ENCODE measurements around the gene SLC4A11.
A peak's percentile ranks its signal among the peaks of the same experiment; 100 is the strongest.
"Not testable (repeated sequence)": the region's sequence is repeated elsewhere in the genome, so short reads cannot be mapped to it uniquely, and the experiment has no call there.

SLC4A11 gene

DNA sequence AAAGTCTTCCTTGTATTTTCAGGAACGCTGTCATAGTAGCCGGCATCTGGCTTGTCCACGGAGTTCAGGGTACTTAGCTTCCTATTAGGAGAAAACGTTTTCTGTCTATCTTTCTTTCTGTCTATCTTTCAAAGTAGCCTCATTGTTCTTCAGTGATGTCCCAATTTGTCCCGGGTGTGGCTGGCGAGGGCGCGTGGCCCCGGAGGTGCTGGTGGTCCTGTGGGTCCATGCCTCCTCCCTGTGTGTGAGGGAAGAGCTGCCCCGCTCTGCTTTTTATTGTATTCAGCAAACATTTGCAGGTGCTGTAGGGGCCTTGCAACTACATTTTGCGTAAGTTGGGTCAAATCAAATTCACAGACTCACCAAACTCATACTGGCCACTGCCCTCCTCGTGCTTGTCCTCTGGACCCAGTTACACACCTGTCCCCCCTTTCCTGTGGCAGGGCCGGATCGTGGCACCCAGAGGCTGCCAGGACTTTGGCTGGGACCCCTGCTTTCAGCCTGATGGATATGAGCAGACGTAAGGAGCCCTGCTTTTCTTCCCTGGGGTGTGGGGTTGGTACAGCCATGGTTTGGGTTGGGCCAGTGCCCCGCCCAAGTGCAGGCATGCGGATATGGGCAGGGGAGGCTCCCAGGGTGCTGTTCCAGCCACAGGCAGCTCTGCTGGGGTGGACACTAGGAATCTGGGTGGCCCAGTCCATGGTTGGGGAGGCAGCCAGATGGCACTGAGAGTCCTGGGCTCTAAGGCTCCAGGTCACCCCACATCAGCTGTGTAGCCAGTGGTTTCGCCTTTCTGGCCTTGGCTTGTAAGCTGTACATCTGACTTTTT, 17.4 kb downstream of the SLC4A11 start:
- Mint-ChIP-seq H3K27ac (ENCODE audit: low read depth) (no peak overlapping the region), H3K4me3 (no peak overlapping the region), H3K27me3 (no peaks in the 10 kb centered on the region), H3K9me3 (no peaks in the 10 kb centered on the region), H3K4me1 (no peaks in the 10 kb centered on the region), H3K36me3 (ENCODE audit: insufficient read depth) (peaks cover 29% of the 10 kb centered on the region)
- ATAC-seq (replicated peaks; ENCODE audit: extremely low read depth, poor library complexity, severe bottlenecking) (no peak), DNase-seq (ENCODE audit: low spot score in 2 of 2) (no peak)

DNA sequence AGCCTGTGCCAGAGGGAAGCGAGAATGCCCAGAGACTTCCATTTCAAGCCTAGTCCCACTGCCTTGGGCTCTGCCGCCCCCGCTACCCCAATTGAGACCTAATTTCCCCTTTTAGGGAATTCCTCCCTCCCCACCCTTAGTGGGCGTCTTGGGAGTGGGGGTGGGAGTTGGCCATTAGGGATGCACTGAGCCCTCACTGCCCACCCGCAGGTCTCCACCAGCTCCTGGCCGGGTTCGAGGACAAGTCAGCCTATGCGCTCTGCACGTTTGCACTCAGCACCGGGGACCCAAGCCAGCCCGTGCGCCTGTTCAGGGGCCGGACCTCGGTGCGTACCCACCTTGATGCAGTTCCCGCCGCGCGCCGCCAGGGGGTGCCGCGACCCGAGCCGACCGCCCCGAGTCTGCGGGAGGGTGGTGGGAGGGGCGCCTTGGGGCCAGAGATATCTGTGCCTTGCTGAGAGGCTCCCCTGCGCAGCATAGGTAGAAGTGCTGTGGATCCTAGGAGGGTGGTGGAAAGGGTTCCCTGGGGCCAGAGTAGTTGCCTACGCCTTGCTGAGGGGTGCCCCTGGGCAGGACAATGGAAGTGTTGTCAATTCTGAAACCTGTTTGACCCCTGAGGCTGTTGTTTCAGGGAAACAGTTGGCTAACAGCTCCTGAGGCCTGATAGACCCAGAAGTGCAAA, 20.5 kb downstream of the SLC4A11 start:
- Mint-ChIP-seq H3K4me3 (no peak overlapping the region), H3K9me3 (no peaks in the 10 kb centered on the region), H3K4me1 (peaks cover 6% of the 10 kb centered on the region), H3K27ac (ENCODE audit: low read depth) (no peak overlapping the region), H3K36me3 (ENCODE audit: insufficient read depth) (peaks cover 41% of the 10 kb centered on the region), H3K27me3 (no peaks in the 10 kb centered on the region)
- DNase-seq (ENCODE audit: low spot score in 2 of 2), result peak; percentile 56 to 72
- ATAC-seq (replicated peaks; ENCODE audit: extremely low read depth, poor library complexity, severe bottlenecking), result peak; percentile 79

DNA sequence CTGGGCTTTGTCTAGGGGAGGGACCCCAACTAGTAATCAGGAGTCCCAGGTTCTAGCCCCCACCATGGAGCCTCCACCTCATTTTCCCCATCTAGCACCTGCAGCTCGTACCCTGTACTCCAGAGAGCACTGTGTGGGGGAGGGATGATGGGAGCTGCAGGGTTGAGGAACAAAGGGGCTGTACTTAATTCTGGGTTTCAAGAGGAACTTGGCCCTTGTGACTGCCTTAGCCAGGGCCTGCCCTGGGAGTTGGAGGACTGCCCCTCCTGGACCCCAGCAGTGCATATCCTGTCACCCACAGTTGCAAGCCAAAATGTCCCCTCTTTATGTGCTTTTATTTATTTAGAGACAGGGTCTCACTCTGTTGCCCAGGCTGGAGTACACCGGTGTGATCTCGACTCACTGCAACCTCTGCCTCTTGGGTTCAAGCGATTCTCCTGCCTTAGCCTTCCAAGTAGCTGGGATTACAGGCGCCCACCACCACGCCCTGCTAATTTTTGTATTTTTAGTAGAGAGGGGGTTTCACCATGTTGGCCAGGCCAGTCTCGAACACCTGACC, 23.6 kb downstream of the SLC4A11 start:
- DNase-seq (ENCODE audit: low spot score in 2 of 2); H3K27ac Mint-ChIP-seq (ENCODE audit: low read depth); H3K4me3 Mint-ChIP-seq; H3K9me3 Mint-ChIP-seq; H3K27me3 Mint-ChIP-seq; ATAC-seq (replicated peaks; ENCODE audit: extremely low read depth, poor library complexity, severe bottlenecking): not testable (repeated sequence)
- Mint-ChIP-seq H3K4me1 (peaks cover 18% of the 10 kb centered on the region), H3K36me3 (ENCODE audit: insufficient read depth) (peaks cover 29% of the 10 kb centered on the region)

DNA sequence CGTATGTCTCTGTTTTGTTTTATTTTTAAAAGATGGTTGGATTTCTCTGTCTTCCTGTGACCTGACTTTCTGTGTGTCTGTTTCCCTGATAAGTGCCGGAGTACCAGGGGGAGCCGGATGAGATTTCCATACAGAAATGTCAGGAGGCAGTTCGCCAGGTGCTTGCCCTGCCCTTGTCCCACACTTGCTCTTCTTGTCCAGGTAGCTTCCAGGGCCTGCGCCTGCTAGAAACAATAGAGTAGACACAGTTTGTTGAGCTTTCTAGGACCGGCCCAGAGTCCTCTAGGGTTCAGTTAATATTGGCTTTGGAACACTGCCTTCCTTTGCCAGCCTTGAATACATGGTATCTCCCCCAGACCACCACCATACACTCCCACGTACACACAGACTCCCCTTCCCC, 25.8 kb downstream of the SLC4A11 start:
- Mint-ChIP-seq H3K4me1 (peaks cover 40% of the 10 kb centered on the region), H3K36me3 (ENCODE audit: insufficient read depth) (peaks cover 31% of the 10 kb centered on the region), H3K27ac (ENCODE audit: low read depth) (no peak overlapping the region), H3K4me3 (no peak overlapping the region), H3K27me3 (no peaks in the 10 kb centered on the region), H3K9me3 (no peaks in the 10 kb centered on the region)
- DNase-seq (ENCODE audit: low spot score in 2 of 2) (no peak), ATAC-seq (replicated peaks; ENCODE audit: extremely low read depth, poor library complexity, severe bottlenecking) (no peak)

DNA sequence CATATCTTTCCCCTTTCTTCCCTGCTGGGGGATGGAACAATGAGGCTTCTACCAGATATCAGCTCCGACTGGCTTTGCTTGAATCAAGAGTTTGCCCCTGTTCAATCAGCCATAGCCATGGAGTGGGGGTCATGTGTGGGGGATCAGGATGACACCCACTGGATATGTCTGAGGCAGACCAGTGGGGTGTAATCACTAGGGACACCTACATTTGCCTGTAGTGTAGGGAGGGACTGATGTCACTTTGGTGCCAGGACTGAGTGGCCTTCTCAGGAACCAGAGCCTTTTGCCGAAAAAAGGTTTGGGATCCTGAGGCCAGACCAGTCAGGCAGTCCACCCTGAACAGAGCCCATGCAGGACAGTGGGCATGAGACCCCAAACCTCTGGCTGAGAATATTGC, 28.6 kb downstream of the SLC4A11 start:
- H3K36me3 Mint-ChIP-seq (ENCODE audit: insufficient read depth), result peaks cover 20% of the 10 kb centered on the region
- no peaks in the 10 kb centered on the region for H3K27me3 Mint-ChIP-seq
- no peak for DNase-seq (ENCODE audit: low spot score in 2 of 2)
- peak overlapping the region; percentile 89 for H3K27ac Mint-ChIP-seq (ENCODE audit: low read depth)
- peaks cover 40% of the 10 kb centered on the region for H3K4me1 Mint-ChIP-seq
- ATAC-seq (replicated peaks; ENCODE audit: extremely low read depth, poor library complexity, severe bottlenecking), result no peak
- H3K4me3 Mint-ChIP-seq, result peak overlapping the region; percentile 89
- no peaks in the 10 kb centered on the region for H3K9me3 Mint-ChIP-seq

DNA sequence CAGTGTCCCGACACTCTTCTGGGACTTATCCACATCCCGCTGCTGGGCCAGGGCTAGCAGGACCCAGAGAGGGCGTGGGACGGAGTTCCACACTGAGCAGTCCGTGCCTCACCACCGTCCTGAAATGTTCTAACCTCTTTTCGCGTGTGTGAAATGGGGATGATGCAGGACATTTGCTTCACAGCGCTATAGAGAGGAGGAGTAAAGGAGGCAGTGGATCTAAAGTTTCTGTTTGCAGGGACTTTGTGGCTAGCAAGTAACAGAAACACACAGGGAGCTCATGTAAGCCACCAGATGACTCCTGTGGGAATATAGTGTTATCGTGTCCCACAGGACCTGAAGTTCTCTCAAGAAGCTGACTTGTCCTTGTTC, 29.1 kb downstream of the SLC4A11 start:
- no peaks in the 10 kb centered on the region for H3K27me3 Mint-ChIP-seq
- peak overlapping the region; percentile 89 for H3K27ac Mint-ChIP-seq (ENCODE audit: low read depth)
- peaks cover 16% of the 10 kb centered on the region for H3K36me3 Mint-ChIP-seq (ENCODE audit: insufficient read depth)
- H3K4me3 Mint-ChIP-seq, result peak overlapping the region; percentile 89
- H3K9me3 Mint-ChIP-seq, result no peaks in the 10 kb centered on the region
- no peak for ATAC-seq (replicated peaks; ENCODE audit: extremely low read depth, poor library complexity, severe bottlenecking)
- peaks cover 40% of the 10 kb centered on the region for H3K4me1 Mint-ChIP-seq
- DNase-seq (ENCODE audit: low spot score in 2 of 2), result no peak

DNA sequence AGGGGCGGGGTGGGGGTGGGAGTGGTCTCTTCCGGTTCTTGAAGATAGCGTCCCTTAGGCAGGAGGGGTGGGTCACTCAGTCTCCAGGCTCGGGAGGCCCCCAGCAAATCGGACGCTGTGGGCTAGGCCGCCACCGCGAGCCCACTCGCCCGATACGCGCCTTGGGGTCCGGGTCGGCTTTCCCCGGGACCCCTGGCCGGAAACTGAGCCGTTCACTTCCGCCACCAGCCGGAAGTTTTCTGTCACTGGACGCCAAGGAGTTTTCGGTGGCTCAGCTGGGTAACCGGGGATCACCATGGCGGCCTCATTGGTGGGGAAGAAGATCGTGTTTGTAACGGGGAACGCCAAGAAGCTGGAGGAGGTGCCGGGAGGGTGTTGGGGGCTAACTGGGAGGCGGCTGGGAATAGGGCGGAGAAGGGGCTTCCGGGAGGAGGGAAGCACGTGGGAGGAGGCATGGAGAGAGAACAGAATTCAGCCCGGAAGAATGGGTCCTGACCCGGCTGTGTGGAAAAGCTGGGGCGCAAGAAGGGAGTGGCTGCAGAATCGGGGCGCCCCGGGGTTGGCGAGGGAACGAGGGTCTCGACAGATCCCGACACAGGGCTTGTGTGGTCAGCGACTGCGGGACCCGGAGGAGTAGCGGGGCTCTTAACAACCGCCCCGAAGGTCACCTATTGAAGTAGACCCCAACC, 29.6 kb downstream of the SLC4A11 start, which contains the start of gene ITPA:
TSS of gene ITPA (plus strand) at position 242 of the 689 bp plus-strand sequence. CDS start at position 296, 54 bp downstream.
- DNase-seq (ENCODE audit: low spot score in 2 of 2) (peak in 1 of 2 donors; percentile 17), ATAC-seq (replicated peaks; ENCODE audit: extremely low read depth, poor library complexity, severe bottlenecking) (peak; percentile 35)
- H3K27me3 Mint-ChIP-seq, result no peaks in the 10 kb centered on the region
- H3K9me3 Mint-ChIP-seq, result no peaks in the 10 kb centered on the region
- H3K36me3 Mint-ChIP-seq (ENCODE audit: insufficient read depth), result peaks cover 15% of the 10 kb centered on the region
- H3K27ac Mint-ChIP-seq (ENCODE audit: low read depth), result peak within 1 kb of the TSS; percentile 89
- H3K4me3 Mint-ChIP-seq, result peak within 1 kb of the TSS; percentile 89
- peaks cover 40% of the 10 kb centered on the region for H3K4me1 Mint-ChIP-seq

DNA sequence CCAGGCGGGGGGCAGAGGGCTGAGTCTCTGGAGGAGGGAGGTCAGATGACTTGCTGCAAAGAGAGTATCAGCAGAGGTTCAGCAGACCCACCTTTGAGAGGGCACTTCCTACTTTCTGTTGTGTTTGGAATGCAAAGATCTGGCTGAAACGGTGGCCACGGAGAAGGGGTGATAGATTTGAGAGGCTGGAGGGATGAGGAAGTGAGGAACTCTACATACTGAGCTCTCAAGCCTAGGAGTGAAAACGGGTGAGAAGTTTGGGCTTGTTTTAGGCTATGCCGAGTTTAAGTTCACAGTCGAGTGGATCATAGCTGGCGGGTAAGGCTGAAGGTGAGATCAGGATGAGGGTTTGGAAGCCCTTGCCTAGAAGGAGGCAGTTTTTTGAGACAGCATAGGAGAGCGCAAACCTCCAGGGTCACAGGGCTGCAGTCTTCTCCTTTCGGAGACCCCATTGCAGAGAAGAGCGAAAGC, 30.2 kb downstream of the SLC4A11 start:
- no peaks in the 10 kb centered on the region for H3K9me3 Mint-ChIP-seq
- ATAC-seq (replicated peaks; ENCODE audit: extremely low read depth, poor library complexity, severe bottlenecking) (peak; percentile 10), DNase-seq (ENCODE audit: low spot score in 2 of 2) (no peak)
- peaks cover 41% of the 10 kb centered on the region for H3K4me1 Mint-ChIP-seq
- peak overlapping the region; percentile 89 for H3K27ac Mint-ChIP-seq (ENCODE audit: low read depth)
- peaks cover 21% of the 10 kb centered on the region for H3K36me3 Mint-ChIP-seq (ENCODE audit: insufficient read depth)
- no peaks in the 10 kb centered on the region for H3K27me3 Mint-ChIP-seq
- peak overlapping the region; percentile 89 for H3K4me3 Mint-ChIP-seq

DNA sequence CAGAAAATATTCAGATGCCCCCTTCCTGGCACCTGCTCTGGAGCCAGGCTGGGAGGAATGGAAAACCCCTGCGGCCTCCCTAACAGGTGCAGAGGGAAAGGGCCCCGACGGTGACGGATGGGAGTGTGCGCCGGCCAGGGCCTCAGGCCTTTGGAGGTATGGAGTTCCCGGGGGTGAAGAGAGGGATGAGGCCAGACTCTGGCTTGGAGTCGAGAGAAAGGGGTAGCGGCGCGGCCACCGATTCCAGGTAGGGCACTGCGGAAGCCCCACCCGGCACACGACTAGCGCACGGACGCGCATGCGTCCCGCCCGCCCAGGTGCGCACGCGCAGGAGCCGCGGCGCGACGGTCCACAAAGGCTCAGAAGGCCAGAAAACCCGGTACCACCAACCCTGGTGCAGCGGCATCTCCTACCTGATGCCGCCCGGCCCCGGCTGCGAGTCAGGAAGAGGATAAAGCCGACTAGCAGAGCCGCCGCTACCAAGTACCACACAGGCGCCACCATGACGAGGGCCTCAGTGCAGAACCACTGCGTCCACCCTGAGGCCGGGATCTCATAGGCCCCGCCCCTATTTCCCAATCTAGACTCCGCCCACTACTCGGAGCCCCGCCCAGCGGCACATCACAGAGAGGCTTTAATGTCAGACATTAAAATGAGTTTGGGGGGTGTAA, 34.7 kb downstream of the SLC4A11 start, which contains the start of gene DDRGK1:
TSS of gene DDRGK1 (minus strand) at position 559 of the 671 bp plus-strand sequence. CDS start at position 504, 55 bp downstream.
- Mint-ChIP-seq H3K36me3 (ENCODE audit: insufficient read depth) (peaks cover 34% of the 10 kb centered on the region), H3K27me3 (no peaks in the 10 kb centered on the region), H3K4me1 (peaks cover 21% of the 10 kb centered on the region), H3K4me3 (peak within 1 kb of the TSS; percentile 98), H3K9me3 (no peaks in the 10 kb centered on the region), H3K27ac (ENCODE audit: low read depth) (peak within 1 kb of the TSS; percentile 99)
- ATAC-seq (replicated peaks; ENCODE audit: extremely low read depth, poor library complexity, severe bottlenecking), result peak; percentile 80
- peak; percentile 88 to 92 for DNase-seq (ENCODE audit: low spot score in 2 of 2)

DNA sequence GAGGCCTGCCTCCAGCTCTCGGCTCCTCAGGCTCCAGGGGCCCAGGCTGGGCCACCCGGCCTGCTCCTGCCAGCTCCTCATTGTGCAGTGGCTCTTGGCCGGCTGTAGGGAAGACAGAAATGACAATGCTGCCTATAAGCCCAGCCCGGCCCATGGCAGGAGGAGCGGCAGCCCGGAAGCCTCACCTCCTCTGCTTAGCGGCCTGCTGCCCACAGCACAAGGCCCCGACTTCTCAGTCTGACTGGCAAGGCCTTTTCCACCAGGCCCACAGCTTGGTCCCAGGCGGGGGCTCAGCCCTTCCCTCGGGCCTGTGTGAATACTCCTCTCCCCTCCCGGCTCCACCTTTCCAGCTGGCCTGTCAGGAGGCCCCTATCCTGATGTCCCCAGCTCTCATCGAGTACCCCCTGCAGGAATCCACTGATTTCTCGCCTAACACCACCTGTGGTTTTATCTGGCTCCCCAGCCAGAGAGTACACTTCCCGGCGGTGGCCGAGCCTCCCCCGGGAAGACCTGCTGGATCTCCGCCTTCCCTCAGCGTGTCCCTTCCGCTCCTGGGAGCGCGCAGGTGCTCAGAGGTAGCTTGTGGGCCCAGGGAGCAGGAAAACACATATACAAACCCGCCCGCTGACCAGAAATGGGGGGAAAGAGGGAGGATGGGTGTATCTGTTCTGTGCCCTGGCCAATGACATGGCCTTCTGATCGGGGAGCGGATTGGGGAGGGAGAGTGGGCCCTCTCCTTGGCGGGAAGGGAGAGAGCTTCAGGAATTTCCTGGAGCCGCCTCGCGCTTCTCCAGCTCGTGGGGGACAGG, 35.5 kb downstream of the SLC4A11 start:
- DNase-seq (ENCODE audit: low spot score in 2 of 2) (peak in 1 of 2 donors; percentile 29), ATAC-seq (replicated peaks; ENCODE audit: extremely low read depth, poor library complexity, severe bottlenecking) (peak; percentile 27)
- Mint-ChIP-seq H3K27me3 (no peaks in the 10 kb centered on the region), H3K4me1 (peaks cover 14% of the 10 kb centered on the region), H3K4me3 (peak overlapping the region; percentile 98), H3K27ac (ENCODE audit: low read depth) (peak overlapping the region; percentile 99), H3K36me3 (ENCODE audit: insufficient read depth) (peaks cover 35% of the 10 kb centered on the region), H3K9me3 (no peaks in the 10 kb centered on the region)

DNA sequence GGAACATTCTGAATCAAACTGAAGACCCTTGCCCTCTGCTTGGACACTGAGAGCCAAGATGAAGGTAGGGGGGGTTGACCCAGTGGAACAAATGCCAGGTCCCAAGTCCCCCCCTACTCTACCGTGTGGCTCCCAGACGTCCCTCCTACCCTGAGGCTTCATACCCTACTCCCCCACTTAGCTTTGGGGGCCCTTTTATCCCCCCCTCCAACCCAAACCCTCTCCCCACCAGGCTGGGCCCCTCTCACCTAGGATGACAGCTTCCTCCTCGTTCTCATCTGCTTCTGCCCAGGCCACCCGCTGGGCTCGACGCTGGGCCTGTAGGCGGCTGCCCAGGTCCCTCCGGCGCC, 36.0 kb downstream of the SLC4A11 start:
- H3K4me3 Mint-ChIP-seq, result peak overlapping the region; percentile 98
- peak overlapping the region; percentile 99 for H3K27ac Mint-ChIP-seq (ENCODE audit: low read depth)
- peaks cover 11% of the 10 kb centered on the region for H3K4me1 Mint-ChIP-seq
- no peaks in the 10 kb centered on the region for H3K27me3 Mint-ChIP-seq
- no peaks in the 10 kb centered on the region for H3K9me3 Mint-ChIP-seq
- peaks cover 38% of the 10 kb centered on the region for H3K36me3 Mint-ChIP-seq (ENCODE audit: insufficient read depth)
- ATAC-seq (replicated peaks; ENCODE audit: extremely low read depth, poor library complexity, severe bottlenecking), result no peak
- DNase-seq (ENCODE audit: low spot score in 2 of 2), result no peak
